Transverse colon (tissue), 4 donors: Measurements from ENCODE around the gene FAM13A.

Experiments
- CTCF ChIP-seq, 5 experiments: fragments of 200-600 bp in 3 of 5; fragments of 450-650 bp in 2 of 5; sonication (generic) in 3 of 5; IDR thresholded peaks; 1 replicate in 2 of 5; 2 replicates in 3 of 5; pipeline ENCODE4 v1.5.1; 2016 to 2017; ENCODE audit warnings: antibody characterized with exemption in 5 of 5, inconsistent platforms in 3 of 5, mild to moderate bottlenecking in 2 of 5, moderate library complexity in 1 of 5
- EP300 ChIP-seq: sonication (generic); formaldehyde crosslinking; IDR thresholded peaks from one replicate; pipeline ENCODE4 v1.6.1; 2017; ENCODE audit warnings: antibody characterized with exemption, low read depth
- POLR2A ChIP-seq: fragments of 450-650 bp; IDR thresholded peaks from one replicate; pipeline ENCODE4 v1.6.1; 2016; ENCODE audit warnings: antibody characterized with exemption, mild to moderate bottlenecking, moderate library complexity
- POLR2AphosphoS5 ChIP-seq, 3 donors: sonication (generic); formaldehyde crosslinking; IDR thresholded peaks; one replicate each; pipeline ENCODE4 v1.6.1; 2016; ENCODE audit warnings: antibody characterized with exemption in 3 of 3

DNA sequence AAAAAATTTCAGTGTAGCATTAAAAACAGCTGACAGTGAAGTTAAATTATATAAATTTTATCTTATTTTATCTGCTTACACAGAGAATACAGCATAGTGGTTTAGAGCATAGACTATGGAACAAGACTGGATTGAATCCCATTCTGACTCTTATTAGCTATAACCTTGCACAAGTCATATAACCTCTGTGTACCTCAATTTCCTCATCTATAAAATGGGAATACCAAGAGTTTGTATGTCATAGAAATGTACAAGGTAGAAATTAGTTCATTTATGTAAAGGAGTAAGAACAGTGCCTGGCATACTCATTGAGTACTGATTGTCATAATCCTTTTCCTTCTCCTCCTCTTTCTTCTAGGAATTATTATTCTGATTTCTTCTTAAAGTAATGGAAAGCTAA is 25.7 kb downstream of the FAM13A start:
- TF ChIP-seq CTCF (IDR thresholded peaks at IDR 0.05) (no peak), POLR2A (no peak), POLR2AphosphoS5 (IDR thresholded peaks at IDR 0.05) (no peak), EP300 (no peak)
